WTC11 (cell line): ENCODE results near the gene RAB3IL1. TPM values are rescaled to one million over a fixed set of nuclear protein-coding genes. Genes with fewer than 3 reads are reported as not detected.

Source experiments
- ATAC-seq: fragments of 200-7000 bp; cut with Tn5 transposase; 2 replicates; pipeline ENCODE4 v1.10.0; 2021; ENCODE audit warnings: mild to moderate bottlenecking, moderate library complexity
- CTCF ChIA-PET: fragments of 300-600 bp; sonication (Branson Sonifier 250); formaldehyde crosslinking; loops from one replicate; lab custom pipeline; 2021; ENCODE audit warnings: antibody characterized with exemption; lab: Charles Lee
- POLR2A ChIA-PET: fragments of 350-600 bp; sonication (Branson Sonifier 250); formaldehyde crosslinking; loops from one replicate; lab custom pipeline; 2021; ENCODE audit warnings: antibody characterized with exemption; lab: Charles Lee
- DNase-seq: peaks from one replicate; pipeline ENCODE4 v3.0.0; 2021; ENCODE audit warnings: low spot score
- H3K27ac Mint-ChIP-seq: 2 replicates; pipeline ENCODE4 v1.8.0; 2021; ENCODE audit warnings: mixed read lengths
- H3K27me3 Mint-ChIP-seq: 2 replicates; pipeline ENCODE4 v1.8.0; 2021; ENCODE audit warnings: low read depth, mild to moderate bottlenecking, moderate library complexity, mixed read lengths
- H3K36me3 Mint-ChIP-seq: 2 replicates; pipeline ENCODE4 v1.8.0; 2021; ENCODE audit warnings: mixed read lengths
- H3K4me1 Mint-ChIP-seq: 2 replicates; pipeline ENCODE4 v1.8.0; 2022; ENCODE audit warnings: mixed read lengths
- H3K4me3 Mint-ChIP-seq: 2 replicates; pipeline ENCODE4 v1.8.0; 2021; ENCODE audit warnings: mild to moderate bottlenecking, moderate library complexity, mixed read lengths
- H3K9me3 Mint-ChIP-seq: 2 replicates; pipeline ENCODE4 v1.8.0; 2021; ENCODE audit warnings: mixed read lengths
- ATF6 ChIP-seq: sonication (generic); formaldehyde crosslinking; IDR thresholded peaks from 2 replicates; pipeline ENCODE4 v1.8.1; 2023; ENCODE audit warnings: mild to moderate bottlenecking, missing genetic modification reagents
- CBFB ChIP-seq: sonication (generic); formaldehyde crosslinking; IDR thresholded peaks from 2 replicates; pipeline ENCODE4 v1.8.1; 2022; ENCODE audit warnings: mild to moderate bottlenecking, low read depth, missing genetic modification reagents
- E2F1 ChIP-seq: sonication (generic); formaldehyde crosslinking; IDR thresholded peaks from 2 replicates; pipeline ENCODE4 v1.8.0; 2022; ENCODE audit warnings: mild to moderate bottlenecking, missing genetic modification reagents
- ESRRA ChIP-seq: sonication (generic); formaldehyde crosslinking; IDR thresholded peaks from 2 replicates; pipeline ENCODE4 v1.8.1; 2022; ENCODE audit warnings: mild to moderate bottlenecking, missing genetic modification reagents, borderline replicate concordance
- GABPB1 ChIP-seq: sonication (generic); formaldehyde crosslinking; IDR thresholded peaks from 2 replicates; pipeline ENCODE4 v1.8.1; 2023; ENCODE audit warnings: mild to moderate bottlenecking, missing genetic modification reagents
- HMGXB4 ChIP-seq: sonication (generic); formaldehyde crosslinking; IDR thresholded peaks from 2 replicates; pipeline ENCODE4 v1.8.1; 2023; ENCODE audit warnings: mild to moderate bottlenecking, moderate library complexity, missing genetic modification reagents
- MAX ChIP-seq: sonication (generic); formaldehyde crosslinking; IDR thresholded peaks from 2 replicates; pipeline ENCODE4 v1.8.0; 2022; ENCODE audit warnings: mild to moderate bottlenecking, missing genetic modification reagents
- MXD4 ChIP-seq: fragments of 250-450 bp; sonication (Bioruptor Pico); IDR thresholded peaks from 2 replicates; pipeline ENCODE4 v1.8.0; 2021; ENCODE audit warnings: mild to moderate bottlenecking, moderate library complexity, borderline replicate concordance
- MYBL2 ChIP-seq: sonication (generic); formaldehyde crosslinking; IDR thresholded peaks from 2 replicates; pipeline ENCODE4 v1.8.1; 2023; ENCODE audit warnings: mild to moderate bottlenecking, moderate library complexity, missing genetic modification reagents
- NFE2L1 ChIP-seq: sonication (generic); formaldehyde crosslinking; IDR thresholded peaks from 2 replicates; pipeline ENCODE4 v1.8.1; 2023; ENCODE audit warnings: missing genetic modification reagents
- NR2C2 ChIP-seq: sonication (generic); formaldehyde crosslinking; IDR thresholded peaks from 2 replicates; pipeline ENCODE4 v1.8.0; 2022; ENCODE audit warnings: mild to moderate bottlenecking, missing genetic modification reagents
- PRDM15 ChIP-seq: sonication (generic); formaldehyde crosslinking; IDR thresholded peaks from 2 replicates; pipeline ENCODE4 v1.8.0; 2022; ENCODE audit warnings: missing genetic modification reagents
- PREB ChIP-seq: sonication (generic); formaldehyde crosslinking; IDR thresholded peaks from 2 replicates; pipeline ENCODE4 v1.8.1; 2022; ENCODE audit warnings: mild to moderate bottlenecking, missing genetic modification reagents, moderate library complexity, borderline replicate concordance
- RELA ChIP-seq: sonication (generic); formaldehyde crosslinking; IDR thresholded peaks from 2 replicates; pipeline ENCODE4 v1.8.1; 2022; ENCODE audit warnings: missing genetic modification reagents, mild to moderate bottlenecking, borderline replicate concordance
- ZNF532 ChIP-seq: fragments of 250-450 bp; sonication (Bioruptor Pico); IDR thresholded peaks from 2 replicates; pipeline ENCODE4 v1.9.0; 2021; ENCODE audit warnings: mild to moderate bottlenecking, borderline replicate concordance
- ZSCAN18 ChIP-seq: fragments of 250-450 bp; sonication (Bioruptor Pico); IDR thresholded peaks from 2 replicates; pipeline ENCODE4 v2.1.2; 2022; ENCODE audit warnings: mild to moderate bottlenecking, moderate library complexity
- total RNA-seq: library from RNA; stranded (reverse); gene quantifications from 3 replicates; pipeline ENCODE4 v1.2.3, GENCODE V29; 2021

RAB3IL1 gene
- total RNA-seq, 1 experiment from 2014 or later = 7.2 TPM

GRCh38 chr11:61891331-61892084, 25.9 kb downstream of the RAB3IL1 start, which contains the start of gene FADS3 (continued):
- TF ChIP-seq PREB (CRISPR knock-in tag) = no peak
- TF ChIP-seq ZNF532 (CRISPR knock-in tag) = no peak
- TF ChIP-seq MAX (CRISPR knock-in tag) = peak; percentile 29; the same call in 1 of the 2 replicates

- POLR2A ChIA-PET = interaction anchor here (0.6 to 1.5 kb wide), 3 partner anchors 9 to 35 kb away, joined by 3 to 4 read pairs (median 3); no protein-coding TSS in a partner anchor
- CTCF ChIA-PET = interaction anchor here (1.0 to 2.5 kb wide), 5 partner anchors 8 to 191 kb away, joined by 3 to 7 read pairs (median 4); no protein-coding TSS in a partner anchor
- H3K27ac Mint-ChIP-seq = no peak overlapping the region
- H3K4me3 Mint-ChIP-seq = peak overlapping the region; percentile 69
- DNase-seq (no peak), ATAC-seq (peak; percentile 7)
- no peaks in the 10 kb centered on the region; the same call in 1 of the 2 replicates for H3K36me3 Mint-ChIP-seq
- H3K9me3 Mint-ChIP-seq = no peaks in the 10 kb centered on the region; the same call in 1 of the 2 replicates
- H3K4me1 Mint-ChIP-seq = peaks cover 3% of the 10 kb centered on the region
- 0 out of 2 replicates have a peak, but pooled peaks cover 4% of the 10 kb centered on the region for H3K27me3 Mint-ChIP-seq
- TF ChIP-seq ESRRA = no peak
- TF ChIP-seq ZSCAN18 (CRISPR knock-in tag) = no peak
- TF ChIP-seq GABPB1 (CRISPR knock-in tag) = no peak
- TF ChIP-seq E2F1 (CRISPR knock-in tag) = no peak
- TF ChIP-seq ATF6 = no peak
- no peak for TF ChIP-seq CBFB (CRISPR knock-in tag)
- TF ChIP-seq NFE2L1 (CRISPR knock-in tag) = no peak
- TF ChIP-seq PRDM15 (CRISPR knock-in tag) = no peak
- peak; percentile 8; the same call in 1 of the 2 replicates for TF ChIP-seq HMGXB4 (CRISPR knock-in tag)
- no peak for TF ChIP-seq MYBL2 (CRISPR knock-in tag)
- TF ChIP-seq MXD4 (CRISPR knock-in tag) = no peak
- TF ChIP-seq RELA (CRISPR knock-in tag) = no peak
- peak; percentile 36; the same call in 1 of the 2 replicates for TF ChIP-seq NR2C2 (CRISPR knock-in tag)
Measured at GRCh38 chr11:61890529-61891330, 26.6 kb downstream of the RAB3IL1 start.
